ENCODE measurements around the gene MAPK8IP3. TPM values are rescaled to one million over a fixed set of nuclear protein-coding genes. Genes with fewer than 3 reads are reported as not detected.
A peak's percentile ranks its signal among the peaks of the same experiment; 100 is the strongest.

The MAPK8IP3 gene
- total and polyA plus RNA-seq, 9 of the 15 experiments (the other 6 are each of a cell fraction or from before 2014, with no cell fraction given): 0.17 to 58.7 (median 16.7) TPM

DNA sequence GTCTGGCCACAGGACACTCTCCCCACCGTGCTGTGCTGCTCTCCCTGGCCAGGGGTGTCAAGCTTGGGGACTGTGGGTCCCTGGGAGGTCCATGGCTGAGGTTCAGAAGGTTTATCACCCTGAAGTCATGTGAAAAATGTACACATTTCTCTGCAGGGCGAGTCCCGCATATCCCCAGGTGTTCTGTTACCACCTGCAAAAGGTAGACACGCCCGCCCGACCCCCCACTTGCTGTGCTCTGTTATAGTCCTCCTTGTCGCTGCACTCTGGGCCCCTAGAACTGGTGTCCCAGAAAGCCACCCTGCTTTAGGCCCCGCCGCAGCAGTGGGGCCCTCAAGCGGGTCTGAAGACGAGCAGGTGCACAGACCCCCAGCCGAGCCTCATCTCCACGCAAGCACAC is 16.1 kb upstream of the MAPK8IP3 start:
- Histone ChIP-seq H3K9ac (ENCODE audit: insufficient read depth in 1 of 2, low read depth in 2 of 2, low read length in 2 of 2) (no peak overlapping the region), H3K27me3 (ENCODE audit: control insufficient read depth in 2 of 2, insufficient read depth in 2 of 2, low read length in 2 of 2) (no peaks in the 10 kb centered on the region), H3K4me1 (replicated peaks in 1 of 2; ENCODE audit: control insufficient read depth in 2 of 2, insufficient read depth in 2 of 2, low read length in 2 of 2) (peaks cover 0 to 4% of the 10 kb centered on the region in 2 experiments; a peak in 1 of 5 replicates), H3K27ac (ENCODE audit: extremely low read depth, low read depth, low read length) (no peak overlapping the region), H3K79me2 (ENCODE audit: control insufficient read depth, insufficient read depth, low read length) (peaks cover 86% of the 10 kb centered on the region), H3K4me3 (no peak overlapping the region), H4K20me1 (replicated peaks; ENCODE audit: control insufficient read depth, insufficient read depth, low read length) (peaks cover 3% of the 10 kb centered on the region; the same call in 1 of the 2 replicates), H2AFZ (ENCODE audit: low read depth, low read length) (no peak overlapping the region), H3K36me3 (ENCODE audit: control insufficient read depth, insufficient read depth, low read length) (peaks cover 96% of the 10 kb centered on the region), H3K4me2 (ENCODE audit: insufficient read depth, low read length) (no peak overlapping the region), H3K9me1 (ENCODE audit: control insufficient read depth, insufficient read depth, low read length) (no peaks in the 10 kb centered on the region), H3K9me3 (replicated peaks; ENCODE audit: control insufficient read depth, insufficient read depth, low read depth, low read length) (no peaks in the 10 kb centered on the region)
- in situ Hi-C loops (cut with MboI) (no loop called here), intact Hi-C loops (cut with micrococcal nuclease) (no loop called here)
- FAIRE-seq (no peak), ATAC-seq (no peak), DNase-seq (ENCODE audit: extremely low read depth in 1 of 4, low spot score in 3 of 4) (no peak)
- POLR2A ChIA-PET: interaction anchor here (1.2 to 1.8 kb wide), 3 partner anchors 11 to 16 kb away, joined by 3 to 6 read pairs (median 3); partner anchors contain the start of gene MAPK8IP3
- TF ChIP-seq MED1 (CRISPR knock-in tag; IDR thresholded peaks at IDR 0.05; ENCODE audit: borderline replicate concordance): no peak
- no peak for TF ChIP-seq ZNF668 (CRISPR knock-in tag; IDR thresholded peaks at IDR 0.05)
- no TSS peak for BruUV-seq (replicated peaks)
- 96% methylated on average over 13 of the region's 13 CpGs for WGBS (ENCODE audit: insufficient coverage, low coverage, missing lambda C conversion rate)
- CTCF ChIA-PET (ENCODE audit: low intra/inter-chr PET ratio): no interaction called here

- peaks cover 94% of the 10 kb centered on the region for H3K36me3 ChIP-seq (ENCODE audit: control insufficient read depth, insufficient read depth, low read length)
- peaks cover 3% of the 10 kb centered on the region; the same call in 1 of the 2 replicates for H4K20me1 ChIP-seq (replicated peaks; ENCODE audit: control insufficient read depth, insufficient read depth, low read length)
- no peak overlapping the region for H2AFZ ChIP-seq (ENCODE audit: low read depth, low read length)
- peaks cover 0 to 4% of the 10 kb centered on the region in 2 experiments; a peak in 1 of 5 replicates for H3K4me1 ChIP-seq (replicated peaks in 1 of 2; ENCODE audit: control insufficient read depth in 2 of 2, insufficient read depth in 2 of 2, low read length in 2 of 2)
- POLR2A ChIA-PET: interaction anchor here (0.6 to 1.7 kb wide), 5 partner anchors 12 to 178 kb away, joined by 3 to 4 read pairs (median 3); partner anchors contain the start of gene MAPK8IP3
- intact Hi-C loops (cut with micrococcal nuclease) (no loop called here), in situ Hi-C loops (cut with MboI) (no loop called here)
- CTCF ChIA-PET (ENCODE audit: low intra/inter-chr PET ratio): no interaction called here
- BruUV-seq (replicated peaks): no TSS peak
- no peak overlapping the region for H3K4me3 ChIP-seq
- WGBS (ENCODE audit: insufficient coverage, low coverage, missing lambda C conversion rate): 100% methylated on average over 1 of the region's 1 CpG
- ATAC-seq (no peak), DNase-seq (ENCODE audit: extremely low read depth in 1 of 4, low spot score in 3 of 4) (no peak), FAIRE-seq (no peak)
- no peak overlapping the region for H3K9ac ChIP-seq (ENCODE audit: insufficient read depth in 1 of 2, low read depth in 2 of 2, low read length in 2 of 2)
- no peak overlapping the region for H3K27ac ChIP-seq (ENCODE audit: extremely low read depth, low read depth, low read length)
- peaks cover 78% of the 10 kb centered on the region for H3K79me2 ChIP-seq (ENCODE audit: control insufficient read depth, insufficient read depth, low read length)
- no peaks in the 10 kb centered on the region for H3K9me1 ChIP-seq (ENCODE audit: control insufficient read depth, insufficient read depth, low read length)
- H3K4me2 ChIP-seq (ENCODE audit: insufficient read depth, low read length): no peak overlapping the region
- H3K27me3 ChIP-seq (ENCODE audit: control insufficient read depth in 2 of 2, insufficient read depth in 2 of 2, low read length in 2 of 2): no peaks in the 10 kb centered on the region
- no peaks in the 10 kb centered on the region for H3K9me3 ChIP-seq (replicated peaks; ENCODE audit: control insufficient read depth, insufficient read depth, low read depth, low read length)
- 0 out of 4 replicates have a peak, but pooled peaks of 1 of the 2 experiments have one; percentile 14 for TF ChIP-seq KDM1A (IDR thresholded peaks at IDR 0.05)
- TF ChIP-seq RBM25 (IDR thresholded peaks at IDR 0.05; ENCODE audit: low read depth, low read length, severe bottlenecking): peak; percentile 66
Observed at GRCh38 chr16:1690810-1691209, 15.2 kb upstream of the MAPK8IP3 start.
